Dedifferentiated amniotic fluid mesenchymal stem cell (primary cell): Measurements from ENCODE around the gene SART3.
"Not testable (repeated sequence)": the region's sequence is repeated elsewhere in the genome, so short reads cannot be mapped to it uniquely, and the experiment has no call there.

Source experiments
- DNase-seq: peaks from one replicate; pipeline ENCODE4 v3.0.0-alpha.2; 2016; ENCODE audit errors: extremely low spot score

SART3 gene

GRCh38 chr12:108562348-108563135 is 1.6 kb upstream of the SART3 start, which contains the start of gene ISCU:
ISCU (plus strand) TSS chr12:108562596; CDS start chr12:108562623, 27 bp downstream.
- DNase-seq = peak; percentile 95

- DNase-seq = no peak
Measured at GRCh38 chr12:108561852-108562347, 927 bp upstream of the SART3 start.

- DNase-seq = no peak
Measured at GRCh38 chr12:108560321-108560721, 652 bp downstream of the SART3 start.

DNA sequence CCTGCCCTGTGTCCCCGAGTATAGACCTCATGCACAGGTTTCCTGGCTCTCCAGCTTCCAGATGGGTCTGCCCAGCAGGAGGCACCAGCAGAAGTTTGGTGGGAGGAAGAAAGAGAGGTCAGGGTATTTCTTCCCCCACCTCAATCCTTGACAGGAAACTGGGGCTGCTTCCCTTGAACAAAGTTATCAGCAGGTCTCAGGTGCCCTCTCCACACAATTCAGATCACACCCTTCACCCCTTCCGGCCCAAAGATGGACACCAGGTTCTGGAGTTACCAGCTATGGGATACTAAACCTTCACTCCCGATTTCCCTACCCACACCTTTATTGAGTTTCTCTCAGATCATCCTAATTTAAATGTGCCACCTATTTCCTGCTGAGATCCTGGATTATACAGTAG is 1.2 kb downstream of the SART3 start:
- no peak for DNase-seq

DNA sequence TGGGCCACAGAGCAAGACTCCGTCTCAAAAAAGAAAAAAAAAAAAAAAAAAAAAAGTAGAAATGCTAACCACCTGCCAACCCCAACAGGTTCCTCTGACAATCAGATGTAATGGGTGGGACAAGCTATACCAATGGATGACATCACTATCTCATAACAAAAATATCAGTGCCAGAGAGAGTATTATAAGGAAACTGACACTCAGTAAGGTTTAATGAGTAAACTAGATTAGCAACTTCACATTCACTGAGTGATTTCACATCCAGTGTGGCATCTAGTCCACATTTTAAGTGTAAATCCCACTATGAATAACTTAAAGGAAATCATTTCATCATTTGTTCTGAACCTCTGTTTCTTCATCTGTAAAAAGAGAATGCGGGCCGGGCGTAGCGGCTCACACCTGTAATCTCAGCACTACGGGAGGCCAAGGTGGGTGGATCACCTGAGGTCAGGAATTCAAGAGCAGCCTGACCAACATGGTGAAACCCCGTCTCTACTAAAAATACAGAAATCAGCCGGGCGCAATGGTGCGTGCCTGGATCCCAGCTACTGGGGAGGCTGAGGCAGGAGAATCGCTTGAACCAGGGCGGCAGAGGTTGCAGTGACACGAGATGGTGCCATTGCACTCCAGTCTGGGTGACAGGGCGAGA is 1.8 kb downstream of the SART3 start:
- no peak for DNase-seq

DNA sequence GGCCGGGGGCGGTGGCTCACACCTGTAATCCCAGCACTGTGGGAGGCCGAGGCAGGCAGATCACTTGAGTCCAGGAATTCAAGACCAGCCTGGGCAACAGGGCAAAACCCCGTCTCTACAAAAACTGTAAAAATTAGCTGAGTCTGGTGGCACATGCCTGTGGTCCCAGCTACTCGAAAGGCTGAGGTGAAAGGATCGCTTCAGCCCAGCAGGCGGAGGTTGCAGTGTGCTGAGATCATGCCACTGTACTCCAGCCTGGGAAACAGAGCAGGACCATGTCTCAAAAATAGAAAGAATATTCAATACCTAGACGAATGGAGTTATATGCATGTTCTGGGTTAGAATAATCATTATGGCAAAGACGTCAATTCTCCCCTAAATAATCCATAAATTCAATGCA is 5.6 kb downstream of the SART3 start:
- DNase-seq = not testable (repeated sequence)

- no peak for DNase-seq
Measured at GRCh38 chr12:108553799-108554198, 7.2 kb downstream of the SART3 start.

GRCh38 chr12:108551535-108551934 is 9.4 kb downstream of the SART3 start:
- peak; percentile 80 for DNase-seq

DNA sequence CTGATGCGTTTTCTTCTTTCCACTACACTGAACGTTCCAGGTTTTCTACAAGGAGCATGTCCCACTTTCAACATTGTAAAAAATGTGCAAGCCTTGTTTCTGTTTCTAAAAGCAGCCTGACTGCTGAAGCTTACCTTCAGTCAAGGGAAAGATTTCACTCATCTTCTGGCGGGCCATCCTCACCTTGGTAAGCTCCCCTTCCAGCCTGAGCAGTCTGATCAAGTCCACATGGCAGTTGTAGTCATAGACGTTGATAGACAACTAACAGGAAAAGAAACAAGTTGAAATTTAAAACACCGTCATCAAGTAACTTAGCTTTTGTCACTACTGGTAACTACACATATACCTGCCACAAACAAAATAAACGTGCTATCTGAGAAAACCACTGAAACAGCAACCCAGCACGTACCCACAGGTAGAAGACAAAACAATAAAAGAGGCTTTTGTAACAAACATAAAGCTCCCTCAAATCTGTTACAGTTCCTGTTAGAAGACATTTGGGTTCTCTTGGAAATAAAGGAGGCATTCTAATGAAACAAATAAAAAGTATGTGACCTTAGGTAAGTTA is 11.9 kb downstream of the SART3 start:
- DNase-seq = no peak

- DNase-seq = no peak
Measured at GRCh38 chr12:108547686-108548085, 13.3 kb downstream of the SART3 start.

DNA sequence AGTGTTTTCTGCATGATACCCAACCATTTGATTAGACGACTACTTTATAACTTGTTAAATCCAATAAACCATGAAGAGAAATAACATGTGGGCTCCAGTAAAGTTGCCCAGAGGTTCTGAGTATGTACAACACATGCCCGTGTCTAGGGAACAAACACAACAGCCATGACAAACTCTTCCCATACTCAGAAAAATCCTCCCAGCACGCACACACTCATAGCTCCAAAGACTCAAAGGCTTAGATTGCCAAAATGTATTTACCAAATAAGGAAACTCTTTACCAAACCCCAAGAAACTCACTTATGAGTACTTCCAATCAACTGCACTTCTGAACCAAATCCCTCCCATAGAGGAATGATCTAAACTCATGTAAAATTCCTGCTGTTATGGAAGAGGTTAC is 17.3 kb downstream of the SART3 start:
- no peak for DNase-seq

- no peak for DNase-seq
Measured at GRCh38 chr12:108542320-108542719, 18.7 kb downstream of the SART3 start.

DNA sequence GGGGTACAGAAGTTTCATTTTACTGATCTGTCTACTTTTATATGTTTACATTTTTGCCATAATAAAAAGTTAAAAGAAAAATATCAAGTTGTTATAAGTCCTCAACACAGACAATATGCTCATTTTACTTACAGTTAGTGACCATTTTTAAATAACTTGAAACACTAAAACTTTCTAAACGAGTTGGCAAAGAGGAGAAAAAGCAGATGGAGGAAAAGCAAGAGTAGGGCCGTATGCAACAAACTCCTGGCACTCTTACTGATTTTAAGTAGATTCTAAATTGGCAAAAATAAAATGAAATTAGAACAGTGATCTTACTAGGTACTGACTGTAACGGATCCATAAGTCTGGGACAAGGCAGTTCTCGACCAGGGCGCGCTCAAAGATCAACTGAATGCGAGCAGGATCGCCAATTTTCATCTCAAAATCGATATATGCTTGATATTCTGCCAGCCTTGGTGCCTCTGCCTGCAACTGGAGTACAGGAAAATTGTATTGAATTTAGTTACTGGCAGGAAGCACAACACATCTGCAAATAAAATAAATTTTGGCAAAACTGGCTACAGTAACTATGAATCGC is 22.3 kb downstream of the SART3 start:
- DNase-seq = no peak

DNA sequence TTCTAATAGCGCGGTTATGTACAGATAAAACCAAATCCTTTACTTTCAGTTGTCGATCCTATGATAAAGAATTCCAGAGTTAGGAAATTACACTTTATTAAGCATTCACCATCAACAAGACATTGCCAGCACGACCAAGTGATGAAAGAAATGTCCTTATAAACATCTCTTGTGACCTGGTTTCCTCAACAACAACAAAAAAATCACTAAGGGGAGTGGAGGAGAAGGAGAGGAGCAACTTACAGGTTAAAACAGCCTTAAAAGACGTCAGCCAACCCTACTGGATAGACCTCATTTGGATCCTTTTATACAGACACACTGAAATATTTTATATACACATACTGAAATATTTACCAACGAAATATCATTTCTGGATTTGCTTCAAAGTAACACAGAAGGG is 22.8 kb downstream of the SART3 start:
- DNase-seq = no peak

GRCh38 chr12:108531929-108532848 is 28.8 kb downstream of the SART3 start:
- no peak for DNase-seq

DNA sequence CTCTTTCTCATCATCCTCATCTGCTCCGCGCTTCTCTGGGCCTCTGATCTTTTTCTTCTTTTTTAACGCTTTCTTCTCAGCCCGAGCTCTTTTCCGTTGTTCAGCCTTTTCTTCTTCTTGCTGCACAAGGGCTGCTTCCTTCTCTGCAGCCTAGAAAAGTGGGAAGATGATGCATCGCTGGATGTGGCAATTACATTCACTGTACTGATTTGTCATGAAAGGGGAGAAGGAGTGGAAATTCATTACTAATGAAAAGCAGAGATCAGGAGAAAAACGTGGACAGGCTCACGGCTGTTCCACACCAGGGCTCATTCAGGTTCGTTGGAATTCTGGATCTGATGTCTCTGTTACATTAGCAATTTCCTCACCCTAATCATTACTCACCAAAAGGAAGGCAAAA is 30.8 kb downstream of the SART3 start:
- no peak for DNase-seq

DNA sequence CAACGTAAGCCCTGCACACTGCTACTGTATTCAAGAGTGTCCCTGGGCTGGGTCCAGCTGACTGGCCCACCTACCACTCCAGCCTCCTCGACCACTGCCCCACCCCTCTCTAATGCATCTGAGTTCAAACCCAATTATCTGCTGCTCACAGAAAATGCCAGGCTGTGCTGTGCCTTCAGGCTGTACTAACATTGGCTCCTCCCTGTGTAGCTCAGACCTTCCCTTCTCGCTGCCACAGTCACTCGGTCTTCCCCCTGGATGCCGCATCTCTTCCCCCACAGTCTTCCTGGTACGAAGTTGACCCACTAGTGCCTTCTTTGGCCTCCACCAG is 33.8 kb downstream of the SART3 start:
- DNase-seq = no peak

DNA sequence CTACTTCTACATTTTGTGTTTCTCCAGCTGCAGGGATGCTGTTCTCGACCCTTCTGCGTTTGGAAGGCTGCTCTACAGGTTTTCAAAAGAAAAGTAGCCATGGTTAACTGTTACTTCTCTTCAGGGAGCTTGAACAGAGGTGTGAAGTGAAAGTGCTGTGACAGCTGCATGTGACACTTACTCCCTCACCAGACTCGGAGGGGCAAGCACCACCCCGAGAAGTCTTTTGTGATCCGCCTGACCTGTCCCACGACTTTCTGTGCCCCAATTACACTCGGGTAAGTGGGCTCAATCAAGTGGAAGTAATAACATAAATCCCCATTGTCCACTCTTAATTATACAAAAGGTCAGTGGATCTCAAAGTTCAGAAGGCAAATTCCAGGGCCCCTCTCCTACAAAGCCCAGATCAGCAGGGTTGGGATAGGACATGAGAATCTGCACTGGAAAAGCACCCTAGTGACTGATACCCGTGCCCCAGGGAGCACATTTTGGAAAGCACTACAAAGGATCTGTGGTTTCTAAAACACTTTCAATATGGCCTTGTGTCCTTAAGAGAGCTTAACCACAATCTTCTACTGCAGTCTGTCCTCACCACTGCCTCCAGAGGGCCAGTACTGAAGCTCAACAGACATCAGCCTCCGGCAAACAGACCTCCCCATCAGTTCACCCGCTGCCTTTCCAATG is 34.3 kb downstream of the SART3 start:
- DNase-seq = no peak

DNA sequence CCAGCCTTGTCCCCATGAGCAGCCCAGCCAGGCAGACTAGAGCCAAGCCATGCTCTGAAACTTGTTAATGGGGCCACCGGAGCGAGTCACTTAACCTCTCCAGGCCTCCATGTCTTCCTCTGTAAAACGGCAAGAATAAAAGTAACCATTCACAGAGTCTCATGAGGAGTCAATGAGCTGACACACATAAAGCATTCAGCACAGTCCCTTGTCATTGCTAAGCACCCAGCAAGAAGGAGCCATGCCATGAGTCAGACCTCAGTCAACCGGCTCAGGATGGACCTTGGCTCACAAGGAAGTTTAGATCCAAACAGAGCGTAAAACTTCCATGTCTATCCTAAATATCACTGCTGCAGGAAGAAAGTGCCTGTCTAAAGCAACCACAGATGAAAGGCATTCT is 35.3 kb downstream of the SART3 start:
- DNase-seq = no peak

- DNase-seq = no peak
Measured at GRCh38 chr12:108523365-108523764, 37.6 kb downstream of the SART3 start.

GRCh38 chr12:108519558-108519957 is 41.4 kb downstream of the SART3 start:
- no peak for DNase-seq
